ENCODE measurements around the gene PRKCH.

Gene PRKCH

GRCh38 chr14:61331992-61332657 lies 10.7 kb downstream of the PRKCH start:
- no peak overlapping the region for H3K4me3 ChIP-seq
- no peaks in the 10 kb centered on the region for H3K36me3 ChIP-seq
- H3K27me3 ChIP-seq: no peaks in the 10 kb centered on the region
- no peak for DNase-seq
- TF ChIP-seq CTCF (IDR thresholded peaks at IDR 0.05): no peak
- intact Hi-C loops (cut with DNase I; ENCODE audit: low total_unique reads): no loop called here
- no peaks in the 10 kb centered on the region for H3K9me3 ChIP-seq
- H3K4me1 ChIP-seq: no peaks in the 10 kb centered on the region
- H3K27ac ChIP-seq: no peak overlapping the region

GRCh38 chr14:61332658-61333029 lies 11.3 kb downstream of the PRKCH start:
- intact Hi-C loops (cut with DNase I; ENCODE audit: low total_unique reads): no loop called here
- DNase-seq: no peak
- no peaks in the 10 kb centered on the region for H3K4me1 ChIP-seq
- H3K27ac ChIP-seq: no peak overlapping the region
- no peak for TF ChIP-seq CTCF (IDR thresholded peaks at IDR 0.05)
- no peaks in the 10 kb centered on the region for H3K27me3 ChIP-seq
- H3K9me3 ChIP-seq: no peaks in the 10 kb centered on the region
- H3K36me3 ChIP-seq: no peaks in the 10 kb centered on the region
- H3K4me3 ChIP-seq: no peak overlapping the region

- Histone ChIP-seq H3K36me3 (no peaks in the 10 kb centered on the region), H3K4me3 (no peak overlapping the region), H3K27ac (no peak overlapping the region), H3K4me1 (no peaks in the 10 kb centered on the region), H3K9me3 (no peaks in the 10 kb centered on the region), H3K27me3 (no peaks in the 10 kb centered on the region)
- TF ChIP-seq CTCF (IDR thresholded peaks at IDR 0.05): no peak
- no peak for DNase-seq
- intact Hi-C loops (cut with DNase I; ENCODE audit: low total_unique reads): no loop called here
These were observed 11.7 kb downstream of the PRKCH start for GRCh38 chr14:61333087-61333486.

- intact Hi-C loops (cut with DNase I; ENCODE audit: low total_unique reads): no loop called here
- no peaks in the 10 kb centered on the region for H3K4me1 ChIP-seq
- H3K36me3 ChIP-seq: no peaks in the 10 kb centered on the region
- H3K4me3 ChIP-seq: no peak overlapping the region
- no peaks in the 10 kb centered on the region for H3K27me3 ChIP-seq
- H3K27ac ChIP-seq: no peak overlapping the region
- DNase-seq: no peak
- H3K9me3 ChIP-seq: no peaks in the 10 kb centered on the region
- TF ChIP-seq CTCF (IDR thresholded peaks at IDR 0.05): no peak
These were observed 12.9 kb downstream of the PRKCH start for GRCh38 chr14:61334197-61334701.

GRCh38 chr14:61335049-61335448 lies 13.7 kb downstream of the PRKCH start:
- Histone ChIP-seq H3K4me1 (no peaks in the 10 kb centered on the region), H3K36me3 (no peaks in the 10 kb centered on the region), H3K27me3 (no peaks in the 10 kb centered on the region), H3K4me3 (no peak overlapping the region), H3K27ac (no peak overlapping the region), H3K9me3 (no peaks in the 10 kb centered on the region)
- no peak for DNase-seq
- intact Hi-C loops (cut with DNase I; ENCODE audit: low total_unique reads): no loop called here
- no peak for TF ChIP-seq CTCF (IDR thresholded peaks at IDR 0.05)

Measured in tibial artery (tissue), 4 donors.